Measurements from ENCODE around the gene SH2D3C.

SH2D3C gene

DNA sequence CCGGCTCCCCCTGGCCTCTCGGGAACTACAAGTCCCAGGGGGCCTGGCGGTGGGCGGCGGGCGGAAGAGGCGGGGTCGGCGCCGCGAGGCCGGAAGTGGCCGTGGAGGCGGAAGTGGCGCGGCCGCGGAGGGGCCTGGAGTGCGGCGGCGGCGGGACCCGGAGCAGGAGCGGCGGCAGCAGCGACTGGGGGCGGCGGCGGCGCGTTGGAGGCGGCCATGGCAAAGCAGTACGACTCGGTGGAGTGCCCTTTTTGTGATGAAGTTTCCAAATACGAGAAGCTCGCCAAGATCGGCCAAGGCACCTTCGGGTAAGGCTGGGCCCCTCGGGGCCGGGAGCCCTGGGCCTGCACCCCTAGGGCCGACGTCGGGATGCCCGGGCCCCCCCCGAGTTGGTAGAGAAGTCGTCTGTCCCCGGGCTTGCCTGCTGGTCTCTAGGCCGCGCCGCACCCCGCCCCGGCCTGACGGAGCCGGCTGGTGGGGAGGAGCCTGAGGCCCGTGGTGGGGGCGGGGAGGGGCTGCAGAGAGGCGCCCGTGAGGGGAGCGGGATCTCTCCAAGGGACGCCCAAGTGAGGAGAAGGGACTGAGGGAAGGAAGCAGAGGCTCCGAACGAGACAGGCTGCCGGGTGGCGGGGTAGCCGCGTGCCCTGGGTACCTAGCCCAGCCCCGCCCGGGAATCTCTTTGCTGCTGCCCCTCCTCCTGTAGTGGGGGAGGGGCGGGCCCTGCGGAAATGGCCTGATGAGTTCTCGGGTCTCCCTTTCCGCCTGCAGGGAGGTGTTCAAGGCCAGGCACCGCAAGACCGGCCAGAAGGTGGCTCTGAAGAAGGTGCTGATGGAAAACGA, 7.7 kb upstream of the SH2D3C start, which contains the start of gene CDK9:
TSS of gene CDK9 (plus strand) at position 102 of the 840 bp plus-strand sequence. CDS start at position 217, 115 bp downstream.
- H3K4me3 ChIP-seq (ENCODE audit: low read depth, low read length, poor library complexity, severe bottlenecking) = peak within 1 kb of the TSS; percentile 100
- H3K27ac ChIP-seq (ENCODE audit: low read depth, low read length, poor library complexity, severe bottlenecking) = peak within 1 kb of the TSS; percentile 85
- H3K9me3 ChIP-seq (ENCODE audit: low read length) = no peaks in the 10 kb centered on the region
- TF ChIP-seq, protein P1, sequence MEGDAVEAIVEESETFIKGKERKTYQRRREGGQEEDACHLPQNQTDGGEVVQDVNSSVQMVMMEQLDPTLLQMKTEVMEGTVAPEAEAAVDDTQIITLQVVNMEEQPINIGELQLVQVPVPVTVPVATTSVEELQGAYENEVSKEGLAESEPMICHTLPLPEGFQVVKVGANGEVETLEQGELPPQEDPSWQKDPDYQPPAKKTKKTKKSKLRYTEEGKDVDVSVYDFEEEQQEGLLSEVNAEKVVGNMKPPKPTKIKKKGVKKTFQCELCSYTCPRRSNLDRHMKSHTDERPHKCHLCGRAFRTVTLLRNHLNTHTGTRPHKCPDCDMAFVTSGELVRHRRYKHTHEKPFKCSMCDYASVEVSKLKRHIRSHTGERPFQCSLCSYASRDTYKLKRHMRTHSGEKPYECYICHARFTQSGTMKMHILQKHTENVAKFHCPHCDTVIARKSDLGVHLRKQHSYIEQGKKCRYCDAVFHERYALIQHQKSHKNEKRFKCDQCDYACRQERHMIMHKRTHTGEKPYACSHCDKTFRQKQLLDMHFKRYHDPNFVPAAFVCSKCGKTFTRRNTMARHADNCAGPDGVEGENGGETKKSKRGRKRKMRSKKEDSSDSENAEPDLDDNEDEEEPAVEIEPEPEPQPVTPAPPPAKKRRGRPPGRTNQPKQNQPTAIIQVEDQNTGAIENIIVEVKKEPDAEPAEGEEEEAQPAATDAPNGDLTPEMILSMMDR (IDR thresholded peaks at IDR 0.05; ENCODE audit: low read length) = no peak
- TF ChIP-seq EZH2 (IDR thresholded peaks at IDR 0.05; ENCODE audit: borderline replicate concordance, low read length) = no peak
- peak within 1 kb of the TSS; percentile 80 for H3K4me2 ChIP-seq (ENCODE audit: low read length)
- H3K9ac ChIP-seq (ENCODE audit: low read length) = peak within 1 kb of the TSS; percentile 100
- 0 out of 2 replicates have a peak, but pooled peaks cover 4% of the 10 kb centered on the region for H3F3A ChIP-seq (ENCODE audit: insufficient read depth, low read length)
- H3K4me1 ChIP-seq (ENCODE audit: insufficient read depth, low read length, severe bottlenecking) = peaks cover 40% of the 10 kb centered on the region
- H3K9me2 ChIP-seq (ENCODE audit: low read depth, low read length) = no peaks in the 10 kb centered on the region
- H4K20me1 ChIP-seq (ENCODE audit: insufficient read depth, low read length) = no peaks in the 10 kb centered on the region
- H2AFZ ChIP-seq (ENCODE audit: low read length) = no peak within 1 kb of the TSS
- H3K36me3 ChIP-seq (ENCODE audit: insufficient read depth, low read length) = peaks cover 52% of the 10 kb centered on the region
- H3K27me3 ChIP-seq (ENCODE audit: insufficient read depth, low read length) = no peaks in the 10 kb centered on the region
- peaks cover 10% of the 10 kb centered on the region; the same call in 1 of the 2 replicates for H3K79me2 ChIP-seq (ENCODE audit: insufficient read depth, low read length)

DNA sequence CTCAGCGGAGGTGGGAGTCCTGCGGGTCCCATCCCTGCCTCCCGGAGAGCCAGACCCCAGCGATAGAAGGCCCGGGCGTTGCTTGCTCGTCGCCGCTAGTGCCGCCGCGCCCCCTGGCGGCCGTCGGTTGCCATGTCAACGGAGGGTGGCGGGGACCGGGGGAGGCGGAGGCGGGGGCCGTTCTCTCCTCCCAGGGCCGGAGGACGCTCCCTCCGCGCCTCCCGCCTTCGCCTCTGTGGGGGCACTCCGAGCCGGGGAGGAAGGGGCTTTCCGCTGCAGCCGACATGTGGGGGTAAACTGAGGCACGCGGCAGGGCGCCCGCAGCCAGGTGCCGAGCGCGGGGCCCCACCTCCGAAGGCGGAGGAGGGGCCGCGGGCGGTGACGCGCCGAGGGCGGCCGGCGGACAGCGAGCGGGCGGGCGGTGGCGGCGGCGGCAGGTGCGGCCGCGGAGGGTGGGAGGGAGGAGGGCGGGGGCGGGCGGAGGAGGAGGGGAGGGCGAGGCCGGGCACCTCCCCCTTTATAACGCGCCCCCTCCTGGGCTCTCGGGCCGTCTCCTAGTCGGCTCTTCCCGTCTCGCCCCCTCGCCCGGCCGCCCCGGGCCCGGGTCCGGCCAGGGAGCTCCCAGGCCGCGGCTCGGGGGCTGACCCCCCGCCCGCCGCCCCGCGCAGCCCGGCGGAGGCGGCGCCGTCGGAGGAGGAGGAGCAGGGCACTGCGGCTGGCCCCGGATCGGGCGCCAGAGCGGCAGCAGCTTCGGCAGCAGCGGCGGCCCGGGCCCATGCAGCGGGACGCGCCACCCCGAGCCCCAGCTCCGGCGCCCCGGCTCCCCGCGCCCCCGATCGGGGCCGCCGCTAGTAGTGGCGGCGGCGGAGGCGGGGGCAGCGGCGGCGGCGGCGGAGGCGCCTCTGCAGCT, 6.8 kb upstream of the SH2D3C start:
- Histone ChIP-seq H4K20me1 (ENCODE audit: insufficient read depth, low read length) (no peaks in the 10 kb centered on the region), H3K27me3 (ENCODE audit: insufficient read depth, low read length) (no peaks in the 10 kb centered on the region), H3K4me1 (ENCODE audit: insufficient read depth, low read length, severe bottlenecking) (peaks cover 44% of the 10 kb centered on the region), H3K4me2 (ENCODE audit: low read length) (peak overlapping the region; percentile 72), H3K4me3 (ENCODE audit: low read depth, low read length, poor library complexity, severe bottlenecking) (peak overlapping the region; percentile 100), H3F3A (ENCODE audit: insufficient read depth, low read length) (0 out of 2 replicates have a peak, but pooled peaks cover 4% of the 10 kb centered on the region), H3K27ac (ENCODE audit: low read depth, low read length, poor library complexity, severe bottlenecking) (peak overlapping the region; percentile 85), H3K36me3 (ENCODE audit: insufficient read depth, low read length) (peaks cover 43% of the 10 kb centered on the region), H3K9me3 (ENCODE audit: low read length) (no peaks in the 10 kb centered on the region), H3K79me2 (ENCODE audit: insufficient read depth, low read length) (peaks cover 10% of the 10 kb centered on the region; the same call in 1 of the 2 replicates), H3K9me2 (ENCODE audit: low read depth, low read length) (no peaks in the 10 kb centered on the region), H2AFZ (ENCODE audit: low read length) (no peak overlapping the region), H3K9ac (ENCODE audit: low read length) (peak overlapping the region; percentile 50; the same call in 1 of the 2 replicates)
- TF ChIP-seq EZH2 (IDR thresholded peaks at IDR 0.05; ENCODE audit: borderline replicate concordance, low read length) = no peak
- TF ChIP-seq, protein P1 (IDR thresholded peaks at IDR 0.05; ENCODE audit: low read length) = peak; percentile 87

Measured in OCI-LY1 (cell line).